GM23338 (cell line): ENCODE measurements around the gene TESK2. TPM values are rescaled to one million over a fixed set of nuclear protein-coding genes. Genes with fewer than 3 reads are reported as not detected.

Experiments
- ATAC-seq: fragments of 200-7000 bp; cut with Tn5 transposase; 3 replicates; pipeline ENCODE4 v1.9.1; 2020
- DNase-seq: peaks from one replicate; pipeline ENCODE4 v3.0.0-alpha.2; 2015; ENCODE audit warnings: low spot score
- H2AFZ ChIP-seq: fragments of 200-600 bp; sonication (generic); 2 replicates; pipeline ENCODE4 v1.8.0; 2016; ENCODE audit warnings: antibody characterized with exemption, mild to moderate bottlenecking, moderate library complexity
- H3F3A ChIP-seq: fragments of 200-600 bp; sonication (generic); replicated peaks from 2 replicates; pipeline ENCODE4 v1.8.0; 2017; ENCODE audit warnings: antibody characterized with exemption, mixed run types, low read depth
- H3K27ac ChIP-seq: fragments of 200-600 bp; sonication (generic); 2 replicates; pipeline ENCODE4 v1.6.1; 2016; ENCODE audit warnings: low read depth
- H3K27me3 ChIP-seq: fragments of 200-600 bp; sonication (generic); 2 replicates; pipeline ENCODE4 v1.8.0; 2016; ENCODE audit warnings: mild to moderate bottlenecking, mixed run types, moderate library complexity; ENCODE audit not compliant: insufficient read depth
- H3K36me3 ChIP-seq: fragments of 200-600 bp; sonication (generic); 2 replicates; pipeline ENCODE4 v1.8.0; 2016; ENCODE audit warnings: mild to moderate bottlenecking; ENCODE audit not compliant: insufficient read depth
- H3K4me1 ChIP-seq: fragments of 200-600 bp; sonication (generic); 2 replicates; pipeline ENCODE4 v1.8.0; 2016; ENCODE audit warnings: mild to moderate bottlenecking, moderate library complexity; ENCODE audit not compliant: insufficient read depth
- H3K4me2 ChIP-seq: fragments of 200-600 bp; sonication (generic); 2 replicates; pipeline ENCODE4 v1.7.1; 2017; ENCODE audit warnings: mixed run types
- H3K4me3 ChIP-seq: fragments of 200-600 bp; sonication (generic); 2 replicates; pipeline ENCODE4 v1.6.1; 2016; ENCODE audit warnings: mixed run types
- H3K79me2 ChIP-seq: fragments of 200-600 bp; sonication (generic); replicated peaks from 2 replicates; pipeline ENCODE4 v1.8.0; 2017; ENCODE audit warnings: mild to moderate bottlenecking; ENCODE audit not compliant: insufficient read depth
- H3K9me2 ChIP-seq: fragments of 200-600 bp; sonication (generic); 2 replicates; pipeline ENCODE4 v1.8.0; 2017; ENCODE audit not compliant: insufficient read depth
- H4K20me1 ChIP-seq: fragments of 200-600 bp; sonication (generic); replicated peaks from 2 replicates; pipeline ENCODE4 v1.8.0; 2017; ENCODE audit warnings: mild to moderate bottlenecking; ENCODE audit not compliant: insufficient read depth
- H3K27ac Mint-ChIP-seq: 2 replicates; pipeline ENCODE4 v1.8.0; 2020; ENCODE audit warnings: inconsistent platforms, mild to moderate bottlenecking, moderate library complexity, mixed read lengths
- H3K27me3 Mint-ChIP-seq: 3 replicates; pipeline ENCODE4 v1.8.0; 2022; ENCODE audit warnings: low read depth, mild to moderate bottlenecking, moderate library complexity, mixed read lengths, inconsistent platforms; ENCODE audit not compliant: insufficient read depth, poor library complexity
- H3K36me3 Mint-ChIP-seq: 3 replicates; pipeline ENCODE4 v1.8.0; 2021; ENCODE audit warnings: low read depth, mild to moderate bottlenecking, inconsistent platforms, moderate library complexity, mixed read lengths
- H3K4me1 Mint-ChIP-seq: 3 replicates; pipeline ENCODE4 v1.8.0; 2020; ENCODE audit warnings: mild to moderate bottlenecking, inconsistent platforms, mixed read lengths
- H3K4me3 Mint-ChIP-seq: 3 replicates; pipeline ENCODE4 v1.8.0; 2021; ENCODE audit warnings: moderate library complexity, mild to moderate bottlenecking, inconsistent platforms, mixed read lengths
- H3K9me3 Mint-ChIP-seq: 3 replicates; pipeline ENCODE4 v1.8.0; 2020; ENCODE audit warnings: moderate library complexity, mild to moderate bottlenecking, inconsistent platforms, mixed read lengths
- CREB1 ChIP-seq: fragments of 250-450 bp; sonication (Bioruptor Pico); IDR thresholded peaks from 2 replicates; pipeline ENCODE4 v1.5.0; 2020; ENCODE audit warnings: low read depth, mild to moderate bottlenecking, moderate library complexity
- CTCF ChIP-seq, 2 experiments: fragments of 200-600 bp in 1 of 2; sonication (generic) in 1 of 2; conservative IDR thresholded peaks; 2 replicates each; pipeline versions ENCODE4 v1.5.1 to v1.6.1; 2016 to 2017; ENCODE audit warnings: antibody characterized with exemption in 2 of 2, low read depth in 2 of 2, mild to moderate bottlenecking in 2 of 2, moderate library complexity in 1 of 2
- EZH2 ChIP-seq: fragments of 200-600 bp; sonication (generic); IDR thresholded peaks from one replicate; pipeline ENCODE4 v1.8.0; 2017; ENCODE audit warnings: antibody characterized with exemption, mild to moderate bottlenecking, low read depth; ENCODE audit not compliant: unreplicated experiment
- EZH2phosphoT487 ChIP-seq: fragments of 200-600 bp; sonication (generic); IDR thresholded peaks from one replicate; pipeline ENCODE4 v1.8.1; 2018; ENCODE audit warnings: antibody characterized with exemption; ENCODE audit not compliant: unreplicated experiment
- JUNB ChIP-seq: IDR thresholded peaks from one replicate; pipeline ENCODE4 v1.6.1; 2016; ENCODE audit warnings: antibody characterized with exemption; ENCODE audit not compliant: unreplicated experiment
- NANOG ChIP-seq: IDR thresholded peaks from 2 replicates; pipeline ENCODE4 v1.6.1; 2016; ENCODE audit warnings: antibody characterized with exemption, borderline replicate concordance
- POLR2AphosphoS5 ChIP-seq: IDR thresholded peaks from 2 replicates; pipeline ENCODE4 v1.6.1; 2016; ENCODE audit warnings: antibody characterized with exemption, low read depth
- STAT1 ChIP-seq: IDR thresholded peaks from one replicate; pipeline ENCODE4 v1.6.1; 2016; ENCODE audit warnings: antibody characterized with exemption; ENCODE audit not compliant: unreplicated experiment
- ZNF114 ChIP-seq: fragments of 250-450 bp; sonication (Bioruptor Pico); IDR thresholded peaks from 2 replicates; pipeline ENCODE4 v1.5.0; 2020; ENCODE audit warnings: mild to moderate bottlenecking, moderate library complexity
- ZNF331 ChIP-seq: fragments of 250-450 bp; sonication (Bioruptor Pico); IDR thresholded peaks from 2 replicates; pipeline ENCODE4 v1.5.0; 2020; ENCODE audit warnings: low read depth, mild to moderate bottlenecking, moderate library complexity
- ZNF462 ChIP-seq: fragments of 250-450 bp; sonication (Bioruptor Pico); IDR thresholded peaks from 2 replicates; pipeline ENCODE4 v1.5.0; 2020; ENCODE audit warnings: mild to moderate bottlenecking, moderate library complexity
- polyA plus RNA-seq: library from polyadenylated mRNA; unstranded; fragments of >200 nt; fragmentation: Nextera tagmentation; extraction: Ambion mirVana; gene quantifications from 2 replicates; pipeline ENCODE4 v1.2.1, GENCODE V29; 2016
- total RNA-seq: library from RNA; depleted of rRNA; stranded (reverse); fragments of >200 nt; shearing (Covaris generic); gene quantifications from 2 replicates; pipeline ENCODE4 v1.2.3, GENCODE V29; 2014
- TF ChIP-seq, protein P1 (sequence below): IDR thresholded peaks from one replicate; pipeline ENCODE4 v1.6.1; 2018; ENCODE audit warnings: antibody characterized with exemption; ENCODE audit not compliant: unreplicated experiment
- TF ChIP-seq, protein P2 (sequence below): IDR thresholded peaks from 2 replicates; pipeline ENCODE4 v1.6.1; 2016; ENCODE audit warnings: antibody characterized with exemption

Gene TESK2
- total and polyA plus RNA-seq, 2 experiments from 2014 or later = 5.2 to 14.0 TPM

DNA sequence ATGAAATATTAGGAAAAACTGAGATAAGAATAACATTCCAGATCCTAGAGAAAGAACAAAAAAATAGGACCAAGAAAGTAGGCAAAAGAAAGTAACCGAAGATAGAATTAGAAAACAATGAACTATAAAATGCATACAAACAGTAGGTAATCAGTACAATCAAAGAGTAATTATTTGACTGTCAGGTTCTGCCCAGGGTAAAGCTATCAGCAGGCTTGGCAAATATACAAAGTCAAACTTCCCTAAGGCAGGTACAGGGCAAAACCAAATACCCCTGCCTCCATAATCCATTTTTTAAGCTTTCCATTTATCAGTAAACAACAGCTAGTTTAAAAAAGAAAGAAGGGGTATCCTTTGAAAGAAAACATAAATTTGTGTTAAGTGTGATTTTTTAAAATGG, 44.4 kb downstream of the TESK2 start:
- Mint-ChIP-seq H3K4me3 (no peak overlapping the region), H3K27me3 (no peaks in the 10 kb centered on the region)

More for the DNA sequence above, 44.4 kb downstream of the TESK2 start:
- ATAC-seq (no peak), DNase-seq (no peak)
- Histone ChIP-seq H4K20me1 (peaks cover 7% of the 10 kb centered on the region; the same call in 1 of the 2 replicates), H3K4me3 (no peak overlapping the region), H3K79me2 (no peaks in the 10 kb centered on the region), H3K36me3 (no peaks in the 10 kb centered on the region), H3K27me3 (no peaks in the 10 kb centered on the region), H3K9me2 (no peaks in the 10 kb centered on the region), H3K27ac (no peak overlapping the region), H3K4me1 (no peaks in the 10 kb centered on the region), H3F3A (no peaks in the 10 kb centered on the region), H3K4me2 (no peak overlapping the region), H2AFZ (no peak overlapping the region)
- no peak overlapping the region for H3K27ac Mint-ChIP-seq
- TF ChIP-seq ZNF114 (CRISPR knock-in tag) = no peak
- no peak for TF ChIP-seq CTCF (conservative IDR thresholded peaks at IDR 0.05; ENCODE audit: low read depth in 2 of 2)
- TF ChIP-seq EZH2 = no peak
- TF ChIP-seq STAT1 = no peak
- TF ChIP-seq ZNF331 (CRISPR knock-in tag) = no peak
- no peak for TF ChIP-seq NANOG
- TF ChIP-seq EZH2phosphoT487 = no peak
- TF ChIP-seq, protein P1, sequence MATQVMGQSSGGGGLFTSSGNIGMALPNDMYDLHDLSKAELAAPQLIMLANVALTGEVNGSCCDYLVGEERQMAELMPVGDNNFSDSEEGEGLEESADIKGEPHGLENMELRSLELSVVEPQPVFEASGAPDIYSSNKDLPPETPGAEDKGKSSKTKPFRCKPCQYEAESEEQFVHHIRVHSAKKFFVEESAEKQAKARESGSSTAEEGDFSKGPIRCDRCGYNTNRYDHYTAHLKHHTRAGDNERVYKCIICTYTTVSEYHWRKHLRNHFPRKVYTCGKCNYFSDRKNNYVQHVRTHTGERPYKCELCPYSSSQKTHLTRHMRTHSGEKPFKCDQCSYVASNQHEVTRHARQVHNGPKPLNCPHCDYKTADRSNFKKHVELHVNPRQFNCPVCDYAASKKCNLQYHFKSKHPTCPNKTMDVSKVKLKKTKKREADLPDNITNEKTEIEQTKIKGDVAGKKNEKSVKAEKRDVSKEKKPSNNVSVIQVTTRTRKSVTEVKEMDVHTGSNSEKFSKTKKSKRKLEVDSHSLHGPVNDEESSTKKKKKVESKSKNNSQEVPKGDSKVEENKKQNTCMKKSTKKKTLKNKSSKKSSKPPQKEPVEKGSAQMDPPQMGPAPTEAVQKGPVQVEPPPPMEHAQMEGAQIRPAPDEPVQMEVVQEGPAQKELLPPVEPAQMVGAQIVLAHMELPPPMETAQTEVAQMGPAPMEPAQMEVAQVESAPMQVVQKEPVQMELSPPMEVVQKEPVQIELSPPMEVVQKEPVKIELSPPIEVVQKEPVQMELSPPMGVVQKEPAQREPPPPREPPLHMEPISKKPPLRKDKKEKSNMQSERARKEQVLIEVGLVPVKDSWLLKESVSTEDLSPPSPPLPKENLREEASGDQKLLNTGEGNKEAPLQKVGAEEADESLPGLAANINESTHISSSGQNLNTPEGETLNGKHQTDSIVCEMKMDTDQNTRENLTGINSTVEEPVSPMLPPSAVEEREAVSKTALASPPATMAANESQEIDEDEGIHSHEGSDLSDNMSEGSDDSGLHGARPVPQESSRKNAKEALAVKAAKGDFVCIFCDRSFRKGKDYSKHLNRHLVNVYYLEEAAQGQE = no peak
- TF ChIP-seq POLR2AphosphoS5 = no peak
- no peak for TF ChIP-seq ZNF462 (CRISPR knock-in tag)
- no peak for TF ChIP-seq JUNB
- no peak for TF ChIP-seq CREB1 (CRISPR knock-in tag)
- TF ChIP-seq, protein P2, sequence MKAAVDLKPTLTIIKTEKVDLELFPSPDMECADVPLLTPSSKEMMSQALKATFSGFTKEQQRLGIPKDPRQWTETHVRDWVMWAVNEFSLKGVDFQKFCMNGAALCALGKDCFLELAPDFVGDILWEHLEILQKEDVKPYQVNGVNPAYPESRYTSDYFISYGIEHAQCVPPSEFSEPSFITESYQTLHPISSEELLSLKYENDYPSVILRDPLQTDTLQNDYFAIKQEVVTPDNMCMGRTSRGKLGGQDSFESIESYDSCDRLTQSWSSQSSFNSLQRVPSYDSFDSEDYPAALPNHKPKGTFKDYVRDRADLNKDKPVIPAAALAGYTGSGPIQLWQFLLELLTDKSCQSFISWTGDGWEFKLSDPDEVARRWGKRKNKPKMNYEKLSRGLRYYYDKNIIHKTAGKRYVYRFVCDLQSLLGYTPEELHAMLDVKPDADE = no peak
- H3K4me1 Mint-ChIP-seq = no peaks in the 10 kb centered on the region
- H3K9me3 Mint-ChIP-seq = no peaks in the 10 kb centered on the region
- H3K36me3 Mint-ChIP-seq = no peaks in the 10 kb centered on the region
